Measurements from ENCODE around the gene RNF227.

GRCh38 chr17:7927596-7927995 lies 11.5 kb upstream of the RNF227 start:
- TF ChIP-seq POLR2AphosphoS5 (IDR thresholded peaks at IDR 0.05; ENCODE audit: low read depth, low read length) (no peak), REST (IDR thresholded peaks at IDR 0.05; ENCODE audit: insufficient read depth in 1 of 2, low read depth in 2 of 2, low read length in 2 of 2) (no peak), SIN3A (IDR thresholded peaks at IDR 0.05; ENCODE audit: borderline replicate concordance, insufficient read depth, low read length) (no peak)
